Stimulated activated CD4-positive, alpha-beta T cell treated with anti-CD3 and anti-CD28 coated beads, Interleukin-12 subunit alpha, Interleukin-12 subunit beta, amount 100 ng/mL, for 48 hours (primary cell): ENCODE data around the gene DSC1.
"Not testable (repeated sequence)": the region's sequence is repeated elsewhere in the genome, so short reads cannot be mapped to it uniquely, and the experiment has no call there.

ENCODE experiments used
- DNase-seq, 3 donors: peaks; one replicate each; pipeline ENCODE4 v3.0.0-alpha.2; 2020; ENCODE audit warnings: low read depth in 2 of 3, low spot score in 1 of 3

Gene DSC1

DNA sequence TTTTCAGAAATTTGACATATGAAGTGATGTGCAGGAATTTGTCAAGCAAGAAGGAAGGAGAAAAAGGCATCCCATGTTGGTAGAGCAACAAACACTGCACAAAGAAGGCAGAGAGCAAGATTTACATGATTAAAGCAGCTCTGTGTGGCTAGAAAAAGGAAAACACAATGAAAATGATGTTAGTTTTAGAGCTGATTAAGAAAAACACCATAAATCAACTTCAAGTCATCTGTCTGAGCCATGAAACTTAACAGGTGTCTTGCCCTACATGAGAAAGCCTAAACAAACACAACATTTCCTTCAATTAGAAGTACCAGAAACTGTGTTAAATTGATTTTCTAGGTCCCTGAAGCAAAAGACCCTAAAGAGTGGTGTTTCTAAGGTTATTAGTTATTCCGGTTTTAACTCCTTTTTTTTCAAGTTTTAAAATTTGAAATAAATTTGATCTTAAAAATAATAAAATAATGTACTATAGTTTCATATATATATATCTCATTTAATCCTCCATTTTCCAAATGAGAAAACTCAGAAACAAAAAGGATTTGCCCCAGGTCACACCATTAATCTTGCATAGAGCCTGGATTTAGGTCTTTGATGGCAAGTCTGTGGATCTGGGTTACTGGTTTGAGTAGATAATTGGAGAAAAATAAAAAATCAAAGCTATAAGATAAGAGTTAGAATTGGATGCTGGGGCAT is 8.6 kb upstream of the DSC1 start:
- no peak for DNase-seq

DNA sequence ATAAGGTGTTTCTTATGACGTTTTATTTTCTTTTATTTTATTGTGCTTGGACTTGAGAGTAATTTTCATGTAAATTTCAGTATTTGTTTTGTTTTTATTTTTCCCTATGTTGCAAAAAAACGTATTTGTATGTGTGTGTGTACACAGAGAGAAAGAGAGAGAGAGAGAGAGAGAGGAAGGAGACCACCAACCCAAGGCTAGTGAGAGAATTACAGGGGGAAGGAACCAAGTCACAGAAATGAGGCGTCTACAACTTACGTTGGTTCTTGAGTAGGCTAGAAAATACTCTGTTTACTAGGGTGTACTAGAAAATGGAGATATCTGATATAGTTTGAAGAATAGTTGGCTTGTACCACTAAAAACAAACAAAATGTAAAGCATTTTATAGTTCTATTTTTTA is 7.7 kb upstream of the DSC1 start:
- DNase-seq: no peak

DNA sequence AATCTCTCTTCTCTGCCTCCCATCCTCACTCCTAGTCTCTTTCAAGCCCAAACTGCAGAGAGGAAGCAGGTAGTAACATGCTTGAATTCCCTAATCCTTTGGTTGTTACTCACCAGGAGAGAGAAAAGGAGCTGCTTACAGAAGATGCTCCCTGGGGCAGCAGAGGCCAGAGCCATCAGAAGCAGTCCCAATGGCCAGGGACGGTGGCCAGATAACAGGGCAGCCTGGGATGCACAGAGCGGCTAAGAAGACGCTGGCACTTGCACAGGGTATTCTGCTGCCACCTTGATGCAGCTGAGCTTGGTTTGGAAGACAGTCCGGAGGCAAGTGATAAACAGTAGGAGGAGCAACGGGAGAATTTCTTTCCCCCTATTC is 250 bp downstream of the DSC1 start:
- no peak for DNase-seq

DNA sequence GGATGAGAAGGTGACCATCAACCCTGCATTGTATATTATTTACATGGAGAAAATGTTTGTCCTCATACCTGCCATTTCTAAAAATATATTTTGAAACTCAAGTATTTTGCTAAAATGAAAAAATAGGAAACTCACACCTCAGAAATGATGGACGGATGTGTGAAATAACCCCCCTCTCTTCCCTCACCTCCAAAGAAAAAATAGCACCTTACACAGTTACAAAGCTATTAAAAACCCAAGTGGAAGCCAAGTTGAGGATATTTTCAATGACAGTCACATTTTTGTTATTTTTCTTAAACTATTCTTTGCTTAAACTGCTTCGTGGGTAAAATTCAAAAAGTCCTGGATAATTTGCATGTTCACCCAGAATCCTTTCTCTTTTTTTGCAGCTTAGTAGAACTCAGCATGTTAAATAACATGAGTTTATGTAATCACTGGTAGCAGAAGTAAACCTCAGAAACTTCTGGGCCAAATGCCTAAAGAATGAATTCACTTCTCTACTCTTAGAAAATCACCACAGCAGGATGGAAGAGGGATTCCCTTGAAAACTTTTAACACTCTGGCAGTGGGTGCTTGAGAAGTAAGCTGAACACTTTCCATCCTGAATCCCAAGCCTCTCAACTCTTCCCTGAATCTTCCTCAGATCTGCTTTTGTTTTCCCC is 768 bp downstream of the DSC1 start:
- no peak for DNase-seq

DNA sequence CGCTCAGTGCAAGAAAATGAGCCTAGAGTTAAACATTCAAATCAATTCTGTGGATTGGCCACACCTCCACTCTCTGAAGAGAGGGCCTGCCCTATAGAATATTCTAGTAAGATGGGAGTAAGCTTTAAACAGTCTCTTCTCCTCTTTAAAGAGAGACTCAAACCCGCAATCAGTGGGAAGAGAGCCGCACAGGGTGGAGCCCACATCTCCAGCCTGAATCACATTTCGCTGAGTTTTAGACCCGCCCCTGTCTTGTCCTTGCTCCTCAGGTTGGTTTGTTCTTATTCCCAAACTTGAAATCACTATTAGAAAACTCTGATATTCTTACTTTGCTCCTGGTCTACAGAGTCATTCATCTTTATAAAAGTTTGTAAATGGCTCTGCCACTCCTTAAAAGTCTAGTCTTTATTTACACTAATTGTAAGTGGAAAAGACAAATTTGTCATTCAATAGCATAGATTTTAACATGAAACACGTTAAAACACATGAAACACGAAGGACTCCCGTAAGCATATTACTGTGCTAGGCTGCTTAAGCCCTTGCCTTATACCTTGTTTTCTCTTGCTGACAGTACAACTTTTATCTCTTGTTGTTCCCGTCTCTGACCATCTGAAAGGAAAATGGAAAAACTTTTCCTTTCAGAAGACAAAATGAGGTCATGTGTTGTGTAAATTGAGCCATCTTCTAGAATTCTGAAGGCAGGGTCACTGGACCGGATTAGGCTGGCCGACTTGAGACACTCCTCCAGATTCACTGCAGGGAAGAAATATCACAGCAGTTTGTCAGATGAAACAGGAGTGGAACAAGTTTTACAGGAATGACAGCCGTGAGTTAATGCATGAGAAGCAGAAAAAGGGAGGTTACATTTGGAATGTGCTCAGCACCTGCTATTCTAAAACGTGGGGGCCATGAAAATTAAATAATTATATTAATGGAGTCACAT is 5.6 kb downstream of the DSC1 start:
- DNase-seq: no peak

- no peak for DNase-seq
Observed at GRCh38 chr18:31155498-31155897, 7.2 kb downstream of the DSC1 start.

- no peak for DNase-seq
Observed at GRCh38 chr18:31154181-31154580, 8.5 kb downstream of the DSC1 start.

DNA sequence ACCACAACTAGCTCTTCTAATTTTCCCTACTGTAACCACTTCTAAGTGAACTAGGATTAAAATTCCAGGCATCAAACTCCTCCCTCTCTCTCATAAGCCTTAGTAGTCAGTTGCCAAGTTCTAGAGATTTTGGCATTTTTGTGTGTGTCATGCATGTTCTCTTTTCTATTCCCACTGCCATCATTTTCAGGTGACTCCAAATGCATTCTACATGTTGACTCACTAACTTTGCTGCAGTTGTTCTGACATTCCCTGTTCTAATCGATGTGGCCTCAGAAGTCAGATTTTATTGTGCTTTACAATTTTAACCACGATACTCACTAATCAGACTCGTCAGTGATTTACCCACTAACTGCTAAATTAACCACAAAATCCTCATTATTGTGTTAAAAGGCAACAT is 13.3 kb downstream of the DSC1 start:
- DNase-seq: no peak

DNA sequence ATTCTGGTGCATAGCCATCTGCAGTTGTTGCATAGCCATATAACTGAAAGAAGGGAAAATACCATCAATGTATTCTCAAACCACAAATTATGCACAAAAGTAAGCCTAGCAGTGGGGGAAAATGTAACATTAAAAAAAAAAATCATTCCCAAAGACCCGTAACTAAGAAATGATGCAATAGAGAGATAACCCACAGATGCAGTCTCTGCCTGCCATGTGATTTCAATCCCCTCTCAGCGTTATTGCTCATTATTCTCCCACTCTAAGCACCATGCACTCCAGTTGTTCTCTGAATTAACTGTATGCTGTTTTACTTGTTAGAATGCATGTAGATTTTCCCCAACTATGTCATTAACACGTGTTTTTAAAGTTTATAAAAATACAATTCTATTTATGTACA is 14.1 kb downstream of the DSC1 start:
- no peak for DNase-seq

DNA sequence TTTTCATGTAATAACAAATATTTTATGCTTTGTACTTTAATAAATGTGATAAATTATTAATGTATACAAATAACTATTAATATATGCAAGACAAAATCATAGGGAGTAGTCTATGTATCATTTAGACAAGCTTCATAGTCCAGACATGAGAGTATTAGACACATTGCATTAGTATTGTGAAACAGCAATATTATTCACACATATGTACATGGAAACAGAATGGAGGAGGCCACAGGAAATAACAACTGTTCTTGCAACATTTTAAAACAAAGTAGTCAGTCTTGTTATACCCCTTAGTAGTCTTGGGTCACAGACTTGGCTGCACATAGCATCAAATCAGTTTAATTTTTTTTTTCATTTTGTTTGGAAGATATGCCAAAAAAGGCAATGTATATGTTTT is 15.8 kb downstream of the DSC1 start:
- DNase-seq: no peak

GRCh38 chr18:31143025-31143424 is 19.6 kb downstream of the DSC1 start:
- no peak for DNase-seq

DNA sequence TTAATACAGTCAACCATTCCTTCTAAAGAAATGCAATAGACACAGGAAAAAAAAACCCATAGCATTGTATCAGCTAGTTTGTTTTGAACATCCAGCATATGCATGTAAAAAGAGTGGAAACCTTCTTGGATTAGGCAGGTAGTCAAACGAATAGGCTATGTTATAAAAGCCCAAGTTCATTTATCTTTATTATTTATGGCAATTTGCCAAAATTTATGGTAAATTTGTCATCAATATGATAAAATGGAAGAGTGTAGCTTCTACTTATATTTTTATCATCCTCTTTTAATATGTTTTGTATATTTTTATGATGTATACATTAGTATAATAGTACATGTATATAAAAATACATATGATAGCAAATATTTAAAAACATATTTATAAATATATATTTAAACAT is 23.9 kb downstream of the DSC1 start:
- no peak for DNase-seq

DNA sequence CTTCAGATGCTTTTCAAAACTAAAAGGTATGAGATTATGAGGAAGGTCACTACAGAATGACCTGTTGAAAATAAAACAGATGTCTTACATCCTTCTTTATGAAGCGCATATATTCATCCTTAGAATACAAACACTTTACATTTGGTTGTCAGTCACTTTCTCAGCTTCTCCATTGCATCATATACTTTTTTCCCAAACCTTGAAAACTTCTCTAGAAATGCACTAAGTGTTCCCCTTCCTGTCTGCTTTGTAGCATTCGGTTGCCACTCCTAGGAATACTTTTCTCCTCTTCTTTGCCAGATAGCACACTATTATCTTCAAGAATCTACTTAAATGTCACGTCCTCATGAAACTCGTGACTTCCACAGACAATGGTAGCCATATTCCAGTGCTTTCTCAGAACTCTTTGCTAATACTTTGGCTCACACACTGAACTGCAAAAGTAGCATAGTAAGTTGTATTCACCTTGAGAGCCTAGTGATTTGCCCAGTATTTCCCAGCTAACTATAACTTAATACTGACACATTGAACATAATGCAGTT is 27.6 kb downstream of the DSC1 start:
- no peak for DNase-seq

DNA sequence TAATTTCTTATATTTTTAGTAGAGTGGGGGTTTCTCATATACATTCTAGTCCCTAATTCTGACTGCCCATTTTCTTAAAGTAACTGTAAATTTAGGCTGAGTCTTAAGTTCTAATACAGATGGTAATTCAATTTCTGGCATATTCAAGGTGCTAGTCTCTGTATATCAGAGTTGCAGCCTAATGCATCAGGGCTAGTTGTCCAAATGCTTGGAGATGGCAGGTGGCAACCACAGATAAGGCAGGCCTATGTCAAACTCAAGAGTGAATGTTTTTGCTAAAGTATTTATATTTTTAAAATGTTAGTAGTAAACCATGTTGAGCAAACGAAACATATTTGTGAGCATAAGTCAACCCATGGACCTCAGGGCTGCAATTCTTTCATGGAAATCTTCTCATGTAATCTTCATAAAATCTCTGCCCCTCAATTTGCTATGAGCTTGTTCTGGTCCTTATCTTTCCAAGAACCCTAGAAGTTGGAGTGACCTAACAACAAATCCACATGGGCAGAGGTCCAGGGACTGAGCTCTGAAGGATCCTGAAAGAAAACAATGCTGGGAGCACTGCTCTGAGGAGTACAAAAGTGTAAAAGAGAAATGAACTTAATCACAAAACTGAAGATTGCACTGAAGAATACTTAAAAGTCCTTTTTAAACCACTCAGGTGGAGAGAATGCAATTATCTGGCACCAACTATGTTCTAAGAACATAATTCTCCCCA is 33.1 kb downstream of the DSC1 start:
- no peak for DNase-seq

- no peak for DNase-seq
Observed at GRCh38 chr18:31125878-31126277, 36.8 kb downstream of the DSC1 start.

DNA sequence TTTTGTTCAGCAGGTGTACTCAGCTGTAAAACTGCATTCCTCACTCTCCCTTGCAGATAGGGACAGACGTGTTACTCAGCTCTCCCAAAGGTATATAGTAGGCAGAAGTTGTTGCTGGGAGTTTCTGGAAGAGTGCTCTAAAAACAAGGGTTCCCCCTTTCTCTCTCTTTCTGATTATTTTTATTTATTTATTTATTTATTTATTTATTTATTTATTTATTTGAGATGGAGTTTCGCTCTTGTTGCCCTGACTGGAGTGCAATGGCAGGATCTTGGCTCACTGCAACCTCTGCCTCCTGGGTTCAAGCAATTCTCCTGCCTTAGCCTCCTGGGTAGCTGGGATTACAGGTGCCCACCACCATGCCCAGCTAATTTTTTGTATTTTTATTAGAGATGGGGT is 39.5 kb downstream of the DSC1 start:
- DNase-seq: not testable (repeated sequence)

DNA sequence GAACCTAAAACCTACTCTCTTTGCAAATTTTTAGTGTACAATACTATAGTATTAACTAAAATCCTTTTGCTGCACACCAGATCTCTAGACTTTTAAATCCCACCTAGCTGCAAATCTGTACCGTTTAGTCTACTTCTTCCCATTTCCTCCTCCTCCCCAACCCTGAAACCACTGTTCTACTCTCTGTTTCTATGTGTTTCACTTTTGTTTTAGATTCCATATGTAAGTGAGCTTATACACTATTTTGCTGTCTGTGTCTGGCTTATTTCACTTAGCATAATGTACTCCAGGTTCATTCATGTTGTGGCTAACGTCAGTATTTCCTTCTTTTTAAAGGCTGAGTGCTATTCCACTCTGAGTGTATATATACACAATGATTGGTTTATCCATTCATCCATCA is 42.1 kb downstream of the DSC1 start:
- no peak for DNase-seq

DNA sequence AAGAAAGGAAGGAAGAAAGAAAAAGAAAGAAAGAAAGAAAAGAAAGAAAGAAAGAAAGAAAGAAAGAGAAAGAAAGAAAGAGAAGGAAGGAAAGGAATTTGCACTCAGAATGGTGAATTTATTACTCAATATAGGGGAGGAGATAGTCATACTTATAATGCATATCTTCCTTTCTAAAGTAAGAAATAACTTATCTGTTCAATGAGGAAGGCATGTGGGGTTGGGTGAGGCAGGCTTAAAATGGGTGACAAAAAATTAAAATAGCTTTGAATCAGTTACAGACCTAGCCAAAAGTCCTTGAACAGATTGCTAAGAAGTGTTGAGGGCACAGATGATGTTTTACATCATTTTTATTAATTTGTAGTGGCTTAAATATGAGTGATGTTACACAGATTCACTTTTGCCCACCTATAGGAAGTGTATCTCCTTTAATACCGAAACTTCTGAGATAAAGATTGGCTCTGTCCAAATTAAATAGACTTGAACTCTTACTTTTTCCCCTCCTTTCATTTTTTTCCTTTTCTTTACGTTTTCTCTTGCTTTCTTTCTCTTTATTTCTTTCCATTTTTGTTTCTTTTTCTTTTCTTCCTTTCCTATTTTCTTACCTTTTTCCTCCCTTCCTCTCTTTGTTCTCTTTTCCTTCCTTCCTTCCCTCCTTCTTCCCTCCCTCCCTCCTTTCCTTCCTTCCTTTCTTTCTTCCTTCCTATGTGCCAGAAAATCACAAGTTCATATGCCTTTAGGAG is 45.6 kb downstream of the DSC1 start:
- no peak for DNase-seq

GRCh38 chr18:31112804-31113203 is 49.9 kb downstream of the DSC1 start:
- DNase-seq: no peak

DNA sequence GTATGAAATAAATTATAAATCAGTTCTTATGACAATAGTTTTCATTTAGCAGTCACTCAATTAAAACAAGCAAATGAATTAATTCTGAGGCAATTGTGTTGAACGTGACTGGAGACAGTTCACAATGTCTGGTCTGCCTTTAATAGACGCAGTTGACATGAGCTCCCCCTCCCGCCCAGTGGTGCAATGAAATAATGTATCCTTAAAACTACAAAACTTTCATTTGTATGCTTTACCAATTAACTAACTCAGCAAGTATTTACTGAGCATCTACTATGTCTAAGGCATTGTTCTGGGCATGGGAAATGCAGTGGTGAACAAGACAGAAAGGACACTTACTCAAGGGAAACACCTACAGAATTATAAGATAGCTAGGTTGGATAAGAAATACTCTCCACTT is 56.9 kb downstream of the DSC1 start:
- no peak for DNase-seq
